Esophagus (tissue), 2 donors: ENCODE measurements around the gene BDNF. TPM values are rescaled to one million over a fixed set of nuclear protein-coding genes. Genes with fewer than 3 reads are reported as not detected.
"Not testable (repeated sequence)": the region's sequence is repeated elsewhere in the genome, so short reads cannot be mapped to it uniquely, and the experiment has no call there.

Experiments used
- H3K27ac ChIP-seq, 2 donors: one replicate each; pipeline ENCODE4 v1.5.1; 2013; ENCODE audit warnings: low read depth in 2 of 2, mild to moderate bottlenecking in 2 of 2, inconsistent platforms in 1 of 2, low read length in 1 of 2, moderate library complexity in 1 of 2
- H3K27me3 ChIP-seq, 2 donors: one replicate each; pipeline ENCODE4 v1.6.1; 2013; ENCODE audit warnings: low read length in 2 of 2, control low read depth in 1 of 2, mild to moderate bottlenecking in 1 of 2; ENCODE audit not compliant: insufficient read depth in 2 of 2, control insufficient read depth in 1 of 2
- H3K36me3 ChIP-seq, 2 donors: one replicate each; pipeline ENCODE4 v1.6.1; 2013; ENCODE audit warnings: low read length in 1 of 2; ENCODE audit not compliant: control insufficient read depth in 2 of 2, insufficient read depth in 2 of 2
- H3K4me1 ChIP-seq, 2 donors: one replicate each; pipeline ENCODE4 v1.6.1; 2013; ENCODE audit warnings: low read length in 1 of 2; ENCODE audit not compliant: control insufficient read depth in 2 of 2, insufficient read depth in 2 of 2
- H3K4me3 ChIP-seq, 2 donors: one replicate each; pipeline ENCODE4 v1.5.1; 2013; ENCODE audit warnings: low read length in 2 of 2, mild to moderate bottlenecking in 2 of 2, low read depth in 1 of 2, moderate library complexity in 1 of 2
- H3K9me3 ChIP-seq, 2 donors: one replicate each; pipeline ENCODE4 v1.6.1; 2013; ENCODE audit warnings: mild to moderate bottlenecking in 2 of 2, low read depth in 1 of 2, low read length in 1 of 2, moderate library complexity in 1 of 2; ENCODE audit not compliant: control insufficient read depth in 2 of 2, insufficient read depth in 1 of 2
- WGBS, 2 donors: extraction: QIAGEN DNeasy Blood & Tissue Kit; methylation state at CpG; one replicate each; pipeline ENCODE4 v1.1.7; 2013; 5-methylcytosine and 5-hydroxymethylcytosine counted together
- polyA plus RNA-seq, 2 donors: library from polyadenylated mRNA; stranded (reverse); fragments of 200-250 nt; gene quantifications; one replicate each; pipeline ENCODE4 v1.2.3, GENCODE V29; 2013
- donor health status: healthy with polysubstance abuse.
- donor health status: Bipolar disorder and iron deficiency.

Gene BDNF
- polyA plus RNA-seq, 2 donors: 0.37 to 0.80 TPM

- H3K4me1 ChIP-seq: no peaks in the 10 kb centered on the region
- no peaks in the 10 kb centered on the region for H3K36me3 ChIP-seq
- H3K27ac ChIP-seq: no peak overlapping the region
- no peaks in the 10 kb centered on the region for H3K9me3 ChIP-seq
- no peaks in the 10 kb centered on the region for H3K27me3 ChIP-seq
- H3K4me3 ChIP-seq: no peak overlapping the region
Observed at GRCh38 chr11:27640954-27641353, 59.3 kb downstream of the BDNF start.

GRCh38 chr11:27635567-27636037, 64.7 kb downstream of the BDNF start:
- Histone ChIP-seq H3K27ac (no peak overlapping the region), H3K36me3 (no peaks in the 10 kb centered on the region), H3K9me3 (no peaks in the 10 kb centered on the region), H3K27me3 (no peaks in the 10 kb centered on the region), H3K4me1 (no peaks in the 10 kb centered on the region), H3K4me3 (no peak overlapping the region)
- 79 to 88% methylated on average over 1 of the region's 1 CpG for WGBS, 2 donors

GRCh38 chr11:27634776-27635175, 65.5 kb downstream of the BDNF start:
- 93 to 96% methylated on average over 2 of the region's 2 CpGs for WGBS, 2 donors
- not testable (repeated sequence) for H3K27ac ChIP-seq

GRCh38 chr11:27634282-27634681, 66.0 kb downstream of the BDNF start:
- not testable (repeated sequence) for H3K9me3 ChIP-seq, H3K27ac ChIP-seq, H3K36me3 ChIP-seq, H3K27me3 ChIP-seq, H3K4me3 ChIP-seq, H3K4me1 ChIP-seq
- WGBS, 2 donors: 91 to 92% methylated on average over 10 of the region's 10 CpGs

More at GRCh38 chr11:27634776-27635175, 65.5 kb downstream of the BDNF start:
- H3K4me1 ChIP-seq, H3K9me3 ChIP-seq, H3K4me3 ChIP-seq, H3K27me3 ChIP-seq, H3K36me3 ChIP-seq: not testable (repeated sequence)

GRCh38 chr11:27629023-27629422, 71.2 kb downstream of the BDNF start:
- H3K27ac ChIP-seq, H3K27me3 ChIP-seq, H3K4me1 ChIP-seq, H3K4me3 ChIP-seq, H3K9me3 ChIP-seq, H3K36me3 ChIP-seq: not testable (repeated sequence)
- 87 to 94% methylated on average over 4 to 5 of the region's 5 CpGs for WGBS, 2 donors

GRCh38 chr11:27627979-27628378, 72.3 kb downstream of the BDNF start:
- no peak overlapping the region for H3K27ac ChIP-seq
- 86 to 89% methylated on average over 1 of the region's 1 CpG for WGBS, 2 donors
- H3K4me3 ChIP-seq: no peak overlapping the region
- H3K4me1 ChIP-seq: no peaks in the 10 kb centered on the region
- H3K9me3 ChIP-seq: no peaks in the 10 kb centered on the region
- H3K27me3 ChIP-seq: no peaks in the 10 kb centered on the region
- H3K36me3 ChIP-seq: no peaks in the 10 kb centered on the region

GRCh38 chr11:27626938-27627586, 73.2 kb downstream of the BDNF start:
- 92 to 96% methylated on average over 4 of the region's 4 CpGs for WGBS, 2 donors
- no peaks in the 10 kb centered on the region for H3K9me3 ChIP-seq
- no peaks in the 10 kb centered on the region for H3K27me3 ChIP-seq
- no peaks in the 10 kb centered on the region for H3K4me1 ChIP-seq
- no peak overlapping the region for H3K4me3 ChIP-seq
- H3K27ac ChIP-seq: no peak overlapping the region
- no peaks in the 10 kb centered on the region for H3K36me3 ChIP-seq

GRCh38 chr11:27626269-27626937, 73.9 kb downstream of the BDNF start:
- 84 to 87% methylated on average over 4 of the region's 4 CpGs for WGBS, 2 donors
- H3K36me3 ChIP-seq: no peaks in the 10 kb centered on the region
- H3K4me3 ChIP-seq: no peak overlapping the region
- no peaks in the 10 kb centered on the region for H3K9me3 ChIP-seq
- no peaks in the 10 kb centered on the region for H3K4me1 ChIP-seq
- no peak overlapping the region for H3K27ac ChIP-seq
- H3K27me3 ChIP-seq: no peaks in the 10 kb centered on the region

- Histone ChIP-seq H3K27ac (no peak overlapping the region), H3K9me3 (no peaks in the 10 kb centered on the region), H3K36me3 (no peaks in the 10 kb centered on the region), H3K4me1 (no peaks in the 10 kb centered on the region), H3K27me3 (no peaks in the 10 kb centered on the region), H3K4me3 (no peak overlapping the region)
- WGBS, 2 donors: 56 to 93% methylated on average over 1 of the region's 1 CpG
Observed at GRCh38 chr11:27625347-27625912, 74.8 kb downstream of the BDNF start.
